Sigmoid colon (tissue), 7 donors: Measurements from ENCODE around the gene RNASET2. TPM values are rescaled to one million over a fixed set of nuclear protein-coding genes. Genes with fewer than 3 reads are reported as not detected.

Experiments
- DNase-seq: peaks from one replicate; pipeline ENCODE4 v3.0.0-alpha.2; 2019
- H3K27ac ChIP-seq, 4 donors: fragments of 200-600 bp; sonication (generic); one replicate each; pipeline ENCODE4 v1.5.1; 2016 to 2019; ENCODE audit warnings: mild to moderate bottlenecking in 1 of 4
- H3K27me3 ChIP-seq, 3 donors: fragments of 200-600 bp; sonication (generic); one replicate each; pipeline ENCODE4 v1.5.1; 2019; ENCODE audit warnings: mild to moderate bottlenecking in 1 of 3
- H3K36me3 ChIP-seq, 4 donors: fragments of 200-600 bp; sonication (generic); one replicate each; pipeline ENCODE4 v1.5.1; 2016 to 2019
- H3K4me1 ChIP-seq, 4 donors: fragments of 200-600 bp; sonication (generic); one replicate each; pipeline ENCODE4 v1.5.1; 2017 to 2019
- H3K4me3 ChIP-seq, 4 donors: fragments of 200-600 bp; sonication (generic); one replicate each; pipeline ENCODE4 v1.5.1; 2017 to 2019; ENCODE audit warnings: mild to moderate bottlenecking in 2 of 4, moderate library complexity in 1 of 4
- H3K9me3 ChIP-seq, 4 donors: fragments of 200-600 bp in 3 of 4; sonication (generic) in 3 of 4; one replicate each; pipeline versions ENCODE4 v1.5.1 to v1.6.1; 2013 to 2019
- CTCF ChIP-seq, 4 experiments: fragments of 450-650 bp in 3 of 4; fragments of 200-600 bp in 1 of 4; IDR thresholded peaks; one replicate each; pipeline ENCODE4 v1.5.1; 2016 to 2019; ENCODE audit warnings: antibody characterized with exemption in 4 of 4, mild to moderate bottlenecking in 3 of 4, moderate library complexity in 2 of 4
- EP300 ChIP-seq, 4 donors: sonication (generic); formaldehyde crosslinking; IDR thresholded peaks; one replicate each; pipeline ENCODE4 v1.6.1; 2017; ENCODE audit warnings: antibody characterized with exemption in 4 of 4
- POLR2A ChIP-seq, 2 donors: fragments of 450-650 bp; IDR thresholded peaks; one replicate each; pipeline ENCODE4 v1.6.1; 2016; ENCODE audit warnings: antibody characterized with exemption in 2 of 2, mild to moderate bottlenecking in 2 of 2, moderate library complexity in 2 of 2
- POLR2AphosphoS5 ChIP-seq, 4 donors: sonication (generic); formaldehyde crosslinking; IDR thresholded peaks; one replicate each; pipeline ENCODE4 v1.6.1; 2017; ENCODE audit warnings: antibody characterized with exemption in 4 of 4
- WGBS, 2 donors: extraction: QIAGEN DNeasy Blood & Tissue Kit; methylation state at CpG; one replicate each; pipeline ENCODE4 v1.1.7; 2013; 5-methylcytosine and 5-hydroxymethylcytosine counted together
- intact Hi-C: fragments of 100-400 bp; cut with DNase I; formaldehyde crosslinking; loops from one replicate; pipeline ENCODE4 v1.15.1; 2023
- polyA plus RNA-seq, 3 donors: library from polyadenylated mRNA; stranded (reverse); fragments of 200-250 nt; gene quantifications; one replicate each; pipeline ENCODE4 v1.2.3, GENCODE V29; 2013
- total RNA-seq, 4 donors: library from RNA; depleted of rRNA; stranded (reverse); fragments of >200 nt; gene quantifications; one replicate each; pipeline ENCODE4 v1.1.0, GENCODE V29; 2016
- donor health status: healthy with polysubstance abuse.
- donor health status: Bipolar disorder and iron deficiency.
- donor health status: healthy.

RNASET2 gene
- total and polyA plus RNA-seq, 7 donors, result 35.4 to 83.9 (median 43.9) TPM

- Histone ChIP-seq H3K27me3 (no peaks in the 10 kb centered on the region), H3K4me1 (peaks cover 0 to 17% (median 13%) of the 10 kb centered on the region in 4 donors), H3K27ac (no peak overlapping the region), H3K36me3 (no peaks in the 10 kb centered on the region), H3K9me3 (no peaks in the 10 kb centered on the region), H3K4me3 (no peak overlapping the region)
- intact Hi-C loops, result loop anchor here (5.0 kb wide), 2 partner anchors 125 to 300 kb away; no protein-coding TSS in a partner anchor
- no peak for TF ChIP-seq EP300 (IDR thresholded peaks at IDR 0.05)
- TF ChIP-seq POLR2AphosphoS5 (IDR thresholded peaks at IDR 0.05), result no peak
- TF ChIP-seq CTCF (IDR thresholded peaks at IDR 0.05), result no peak
- no peak for TF ChIP-seq POLR2A (IDR thresholded peaks at IDR 0.05)
- DNase-seq, result no peak
- 62 to 64% methylated on average over 6 of the region's 6 CpGs for WGBS, 2 donors
Measured at GRCh38 chr6:166987448-166987847, 31.1 kb upstream of the RNASET2 start.

- no peak for DNase-seq
- no peak overlapping the region for H3K27ac ChIP-seq
- intact Hi-C loops, result no loop called here
- H3K4me3 ChIP-seq, result no peak overlapping the region
- peaks cover 0 to 16% (median 7%) of the 10 kb centered on the region in 4 donors for H3K4me1 ChIP-seq
- TF ChIP-seq EP300 (IDR thresholded peaks at IDR 0.05), result no peak
- TF ChIP-seq POLR2A (IDR thresholded peaks at IDR 0.05), result no peak
- TF ChIP-seq POLR2AphosphoS5 (IDR thresholded peaks at IDR 0.05), result no peak
- no peak for TF ChIP-seq CTCF (IDR thresholded peaks at IDR 0.05)
- no peaks in the 10 kb centered on the region for H3K36me3 ChIP-seq
- H3K27me3 ChIP-seq, result no peaks in the 10 kb centered on the region
- no peaks in the 10 kb centered on the region for H3K9me3 ChIP-seq
- WGBS, 2 donors, result 96 to 98% methylated on average over 3 of the region's 3 CpGs
Measured at GRCh38 chr6:166980738-166981137, 24.4 kb upstream of the RNASET2 start.

- Histone ChIP-seq H3K4me1 (peaks cover 0 to 16% (median 7%) of the 10 kb centered on the region in 4 donors), H3K36me3 (no peaks in the 10 kb centered on the region), H3K9me3 (no peaks in the 10 kb centered on the region), H3K4me3 (no peak overlapping the region), H3K27me3 (no peaks in the 10 kb centered on the region), H3K27ac (no peak overlapping the region)
- intact Hi-C loops, result no loop called here
- no peak for DNase-seq
- TF ChIP-seq CTCF (IDR thresholded peaks at IDR 0.05), result no peak
- no peak for TF ChIP-seq POLR2A (IDR thresholded peaks at IDR 0.05)
- 90 to 96% methylated on average over 9 of the region's 9 CpGs for WGBS, 2 donors
Measured at GRCh38 chr6:166977621-166978525, 21.5 kb upstream of the RNASET2 start.

- 97 to 99% methylated on average over 2 of the region's 2 CpGs for WGBS, 2 donors
- H3K9me3 ChIP-seq, result no peaks in the 10 kb centered on the region
- peaks cover 0 to 16% (median 7%) of the 10 kb centered on the region in 4 donors for H3K4me1 ChIP-seq
- DNase-seq, result no peak
- H3K27ac ChIP-seq, result no peak overlapping the region
- TF ChIP-seq EP300 (IDR thresholded peaks at IDR 0.05) (no peak), CTCF (IDR thresholded peaks at IDR 0.05) (no peak), POLR2A (IDR thresholded peaks at IDR 0.05) (no peak), POLR2AphosphoS5 (IDR thresholded peaks at IDR 0.05) (no peak)
- no peak overlapping the region for H3K4me3 ChIP-seq
- no peaks in the 10 kb centered on the region for H3K27me3 ChIP-seq
- no peaks in the 10 kb centered on the region for H3K36me3 ChIP-seq
- intact Hi-C loops, result no loop called here
Measured at GRCh38 chr6:166976636-166977035, 20.3 kb upstream of the RNASET2 start.
